ELF-1 (cell line): Measurements from ENCODE around the gene LAPTM5.

Source experiments
- DNase-seq: peaks from one replicate; pipeline ENCODE4 v3.0.0-alpha.2; 2016; ENCODE audit warnings: low read depth, low spot score

Gene LAPTM5

GRCh38 chr1:30744060-30744756 lies 13.4 kb downstream of the LAPTM5 start:
- DNase-seq, result no peak

GRCh38 chr1:30743584-30744059 lies 14.0 kb downstream of the LAPTM5 start:
- DNase-seq, result no peak

- no peak for DNase-seq
Observed at GRCh38 chr1:30742963-30743559, 14.5 kb downstream of the LAPTM5 start.

GRCh38 chr1:30742300-30742962 lies 15.1 kb downstream of the LAPTM5 start:
- no peak for DNase-seq

GRCh38 chr1:30741239-30741894 lies 16.2 kb downstream of the LAPTM5 start:
- DNase-seq, result no peak

- DNase-seq, result no peak
Observed at GRCh38 chr1:30740251-30741238, 17.0 kb downstream of the LAPTM5 start.

GRCh38 chr1:30739601-30740000 lies 18.0 kb downstream of the LAPTM5 start:
- DNase-seq, result no peak

GRCh38 chr1:30738715-30739559 lies 18.6 kb downstream of the LAPTM5 start:
- DNase-seq, result no peak

- no peak for DNase-seq
Observed at GRCh38 chr1:30738040-30738714, 19.4 kb downstream of the LAPTM5 start.

GRCh38 chr1:30737357-30738039 lies 20.1 kb downstream of the LAPTM5 start:
- no peak for DNase-seq

GRCh38 chr1:30735668-30736498 lies 21.7 kb downstream of the LAPTM5 start:
- no peak for DNase-seq

- DNase-seq, result no peak
Observed at GRCh38 chr1:30735124-30735523, 22.4 kb downstream of the LAPTM5 start.

GRCh38 chr1:30734580-30734979 lies 23.0 kb downstream of the LAPTM5 start:
- DNase-seq, result no peak

- no peak for DNase-seq
Observed at GRCh38 chr1:30734106-30734505, 23.5 kb downstream of the LAPTM5 start.

GRCh38 chr1:30733493-30733892 lies 24.1 kb downstream of the LAPTM5 start:
- DNase-seq, result no peak

GRCh38 chr1:30732277-30732996 lies 25.1 kb downstream of the LAPTM5 start:
- DNase-seq, result no peak

GRCh38 chr1:30731806-30732276 lies 25.7 kb downstream of the LAPTM5 start:
- DNase-seq, result no peak
